GM19043 (cell line): ENCODE measurements around the gene MOCOS.
"Not testable (repeated sequence)": the region's sequence is repeated elsewhere in the genome, so short reads cannot be mapped to it uniquely, and the experiment has no call there.

Source experiments
- ATAC-seq: cut with Tn5 transposase; IDR thresholded peaks from one replicate; pipeline ENCODE4 v1.9.1; 2021; ENCODE audit warnings: low read depth; ENCODE audit not compliant: unreplicated experiment

MOCOS gene

DNA sequence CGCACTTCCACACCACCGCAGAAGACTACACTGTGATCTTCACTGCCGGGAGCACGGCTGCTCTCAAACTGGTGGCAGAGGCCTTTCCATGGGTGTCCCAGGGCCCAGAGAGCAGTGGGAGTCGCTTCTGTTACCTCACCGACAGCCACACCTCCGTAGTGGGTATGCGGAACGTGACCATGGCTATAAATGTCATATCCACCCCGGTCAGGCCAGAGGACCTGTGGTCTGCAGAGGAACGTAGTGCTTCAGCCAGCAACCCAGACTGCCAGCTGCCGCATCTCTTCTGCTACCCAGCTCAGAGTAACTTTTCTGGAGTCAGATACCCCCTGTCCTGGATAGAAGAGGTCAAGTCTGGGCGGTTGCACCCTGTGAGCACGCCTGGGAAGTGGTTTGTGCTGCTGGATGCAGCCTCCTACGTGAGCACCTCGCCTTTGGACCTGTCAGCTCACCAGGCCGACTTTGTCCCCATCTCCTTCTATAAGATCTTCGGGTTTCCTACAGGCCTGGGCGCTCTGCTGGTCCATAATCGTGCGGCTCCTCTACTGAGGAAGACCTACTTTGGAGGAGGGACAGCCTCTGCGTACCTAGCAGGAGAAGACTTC lies 12.5 kb downstream of the MOCOS start:
- no peak for ATAC-seq

DNA sequence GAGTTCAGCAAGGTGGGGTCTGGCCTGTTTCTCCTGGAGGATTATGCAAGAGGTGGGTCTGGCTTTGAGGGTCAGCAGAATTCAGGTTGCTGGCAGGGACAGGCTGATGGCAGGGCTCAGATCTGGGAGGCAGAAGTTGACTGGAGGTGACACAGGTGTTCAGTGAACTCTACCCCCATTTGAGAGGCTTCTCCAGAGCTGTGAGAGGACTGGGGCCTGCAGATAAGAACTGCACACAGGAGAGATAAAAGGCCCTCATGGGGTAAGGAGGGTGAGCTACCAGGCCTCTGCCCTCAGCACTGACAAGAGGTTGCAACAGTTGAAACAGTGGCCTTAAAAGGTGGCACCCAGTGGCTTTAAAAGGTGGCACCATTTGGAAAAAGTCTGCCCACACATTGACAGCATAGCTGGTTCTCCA lies 13.1 kb downstream of the MOCOS start:
- ATAC-seq: no peak

- no peak for ATAC-seq
Measured at GRCh38 chr18:36201765-36202164, 14.5 kb downstream of the MOCOS start.

DNA sequence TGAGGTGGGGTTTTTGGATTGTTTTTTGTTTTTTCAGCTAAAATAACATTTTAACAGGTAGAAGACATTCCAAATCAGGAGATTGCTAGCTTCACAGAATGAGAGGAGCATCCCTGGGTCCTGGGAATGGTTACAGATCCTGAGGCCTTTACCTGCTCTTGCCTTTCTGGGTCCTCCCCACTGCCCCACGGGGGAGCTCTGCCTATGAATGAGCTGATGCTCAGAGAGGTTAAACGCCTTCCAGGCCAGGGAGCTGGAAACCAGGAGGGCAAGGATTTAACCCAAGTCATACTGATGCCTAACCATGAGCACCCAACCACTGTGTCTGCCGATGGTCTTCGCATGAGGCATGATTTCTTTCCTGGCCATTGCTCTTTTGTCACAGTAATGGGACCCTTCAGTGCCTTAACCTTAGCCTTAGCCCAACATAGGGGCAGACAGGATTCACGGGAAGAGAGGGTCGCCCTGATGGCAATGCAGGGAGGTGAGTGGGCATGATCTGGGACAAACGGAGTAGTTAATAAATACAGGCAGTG lies 16.1 kb downstream of the MOCOS start:
- no peak for ATAC-seq

DNA sequence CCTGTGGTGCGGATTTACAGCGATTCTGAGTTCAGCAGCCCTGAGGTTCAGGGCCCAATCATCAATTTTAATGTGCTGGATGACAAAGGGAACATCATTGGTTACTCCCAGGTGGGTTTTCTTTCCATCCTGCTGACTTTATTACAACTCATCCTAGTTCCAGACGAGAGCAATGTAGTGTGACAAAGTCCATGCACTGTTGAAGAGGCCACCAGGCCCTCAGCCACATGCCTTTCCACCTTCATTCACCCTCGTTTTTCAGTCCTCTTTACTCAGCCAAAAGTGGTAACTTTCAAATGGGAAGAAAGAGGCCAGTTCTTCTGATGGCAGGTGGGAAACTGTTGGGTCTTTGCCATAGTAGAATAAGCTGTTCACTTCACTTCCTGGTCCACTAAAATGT lies 17.9 kb downstream of the MOCOS start:
- ATAC-seq: no peak

GRCh38 chr18:36207303-36207702 lies 20.0 kb downstream of the MOCOS start:
- ATAC-seq: no peak

DNA sequence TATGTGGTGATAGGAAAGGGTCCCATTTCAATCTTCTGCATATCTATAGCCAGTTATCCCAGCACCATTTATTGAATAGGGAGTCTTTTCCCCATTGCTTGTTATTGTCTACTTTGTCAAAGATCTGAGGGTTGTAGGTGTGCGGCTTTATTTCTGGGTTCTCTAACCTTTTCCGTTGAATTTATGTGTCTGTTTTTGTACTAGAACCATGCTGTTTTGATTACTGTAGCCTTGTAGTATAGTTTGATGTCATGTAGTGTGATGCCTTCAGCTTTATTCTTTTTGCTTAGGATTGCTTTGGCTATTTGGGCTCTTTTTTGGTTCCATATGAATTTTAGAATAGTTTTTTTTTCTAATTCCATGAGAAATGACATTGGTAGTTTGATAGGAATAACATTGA lies 20.7 kb downstream of the MOCOS start:
- ATAC-seq: not testable (repeated sequence)

DNA sequence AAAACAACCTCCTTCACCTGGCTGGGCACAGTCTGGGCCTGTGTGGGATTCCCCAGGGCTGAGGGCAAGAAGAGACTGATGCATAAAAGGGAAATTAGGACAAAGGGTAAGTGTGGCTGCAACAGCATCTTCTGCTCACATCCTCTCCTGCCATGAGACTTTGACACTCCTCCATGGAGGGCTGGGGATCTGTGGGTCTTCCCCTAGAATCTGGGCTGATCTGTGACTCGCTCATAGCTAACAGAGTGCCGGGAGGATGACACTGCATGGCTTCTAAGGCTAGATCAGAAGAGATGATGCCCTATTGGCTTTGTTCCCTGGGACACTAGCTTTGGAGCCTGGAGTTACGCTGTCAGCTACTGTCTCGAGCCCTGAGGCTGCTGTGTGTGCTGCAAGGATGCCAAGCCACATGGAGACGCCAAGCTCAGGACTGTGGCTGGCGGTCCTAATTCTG lies 24.3 kb downstream of the MOCOS start:
- no peak for ATAC-seq

- ATAC-seq: no peak
Measured at GRCh38 chr18:36212301-36213171, 25.2 kb downstream of the MOCOS start.

DNA sequence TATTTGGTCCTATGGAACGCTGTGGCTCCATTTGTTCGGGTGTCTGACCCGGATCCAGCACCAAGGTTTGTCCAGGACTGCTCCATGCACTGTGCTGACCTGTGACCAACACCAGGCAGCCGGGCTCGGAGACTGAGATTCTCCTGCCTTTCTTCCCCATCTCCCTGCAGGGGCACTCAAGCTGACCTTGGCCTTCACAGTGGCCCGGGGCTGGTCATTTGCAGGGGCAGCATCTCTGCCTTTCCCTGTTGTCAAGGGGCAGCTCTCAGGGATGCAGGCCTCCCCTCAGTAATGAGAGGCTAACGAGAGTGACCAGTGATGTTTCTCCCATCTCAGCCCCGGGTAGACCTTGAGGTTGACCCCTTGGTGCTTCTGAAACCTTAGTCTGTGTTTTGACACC lies 27.5 kb downstream of the MOCOS start:
- ATAC-seq: no peak

- ATAC-seq: no peak
Measured at GRCh38 chr18:36215577-36215976, 28.3 kb downstream of the MOCOS start.

DNA sequence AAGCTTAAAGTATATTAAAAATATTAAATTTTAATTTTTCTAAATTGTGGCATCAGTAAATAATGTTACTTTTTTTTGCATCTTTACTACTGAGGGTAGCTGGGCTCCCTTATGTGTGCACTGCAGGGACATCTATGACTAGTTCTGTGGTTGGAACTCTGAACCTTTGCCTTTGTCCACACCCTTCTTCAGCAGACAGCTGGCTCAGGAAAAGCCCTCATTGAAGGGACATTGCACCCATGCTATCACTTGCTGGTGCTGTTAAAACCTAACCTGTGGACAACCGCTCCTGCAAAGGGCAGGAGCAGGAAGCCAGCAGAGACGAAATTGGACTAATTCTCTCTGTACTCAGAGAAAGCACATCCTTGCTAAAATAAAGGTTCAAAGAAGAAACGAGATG lies 30.1 kb downstream of the MOCOS start:
- no peak for ATAC-seq

- ATAC-seq: no peak
Measured at GRCh38 chr18:36229188-36229587, 41.9 kb downstream of the MOCOS start.

GRCh38 chr18:36240510-36240909 lies 53.2 kb downstream of the MOCOS start:
- ATAC-seq: not testable (repeated sequence)

DNA sequence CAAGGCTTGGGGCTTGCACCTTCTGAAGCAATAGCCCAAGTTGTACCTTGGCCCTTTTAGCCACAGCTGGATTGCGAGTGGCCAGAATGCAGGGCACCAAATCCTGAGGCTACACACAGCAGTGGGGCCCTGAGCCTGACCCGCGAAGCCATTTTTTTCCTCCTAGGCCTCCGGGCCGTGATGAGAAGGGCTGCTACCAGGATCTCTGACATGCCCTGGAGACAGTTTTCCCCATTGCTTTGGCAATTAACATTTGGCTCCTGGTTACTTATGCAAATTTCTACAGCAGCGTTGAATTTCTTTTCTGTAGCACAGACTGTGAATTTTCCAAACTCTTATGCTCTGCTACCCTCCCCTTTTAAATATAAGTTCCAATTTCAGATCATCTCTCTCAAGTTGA lies 54.5 kb downstream of the MOCOS start:
- no peak for ATAC-seq

- ATAC-seq: no peak
Measured at GRCh38 chr18:36247036-36247435, 59.7 kb downstream of the MOCOS start.

DNA sequence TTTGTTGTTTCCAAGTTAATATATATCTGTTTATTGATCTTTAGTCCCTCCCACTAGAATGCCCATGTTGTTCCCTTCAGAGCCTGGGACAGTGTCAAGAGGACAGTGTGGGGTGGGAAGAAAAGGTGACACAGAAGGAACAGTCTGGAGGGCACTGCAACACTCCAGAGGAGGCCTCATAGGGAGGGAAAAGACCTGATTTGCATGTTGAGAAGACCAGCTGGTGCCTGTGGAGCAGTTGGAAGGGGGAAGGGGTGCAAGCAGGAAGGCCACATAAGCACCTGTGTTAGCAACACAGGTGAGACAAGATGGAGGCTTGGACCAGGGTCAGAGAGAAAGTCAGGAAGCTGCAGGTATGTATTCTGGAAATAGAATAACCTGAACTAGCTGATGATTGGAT lies 62.1 kb downstream of the MOCOS start:
- no peak for ATAC-seq

- no peak for ATAC-seq
Measured at GRCh38 chr18:36250827-36251226, 63.5 kb downstream of the MOCOS start.

DNA sequence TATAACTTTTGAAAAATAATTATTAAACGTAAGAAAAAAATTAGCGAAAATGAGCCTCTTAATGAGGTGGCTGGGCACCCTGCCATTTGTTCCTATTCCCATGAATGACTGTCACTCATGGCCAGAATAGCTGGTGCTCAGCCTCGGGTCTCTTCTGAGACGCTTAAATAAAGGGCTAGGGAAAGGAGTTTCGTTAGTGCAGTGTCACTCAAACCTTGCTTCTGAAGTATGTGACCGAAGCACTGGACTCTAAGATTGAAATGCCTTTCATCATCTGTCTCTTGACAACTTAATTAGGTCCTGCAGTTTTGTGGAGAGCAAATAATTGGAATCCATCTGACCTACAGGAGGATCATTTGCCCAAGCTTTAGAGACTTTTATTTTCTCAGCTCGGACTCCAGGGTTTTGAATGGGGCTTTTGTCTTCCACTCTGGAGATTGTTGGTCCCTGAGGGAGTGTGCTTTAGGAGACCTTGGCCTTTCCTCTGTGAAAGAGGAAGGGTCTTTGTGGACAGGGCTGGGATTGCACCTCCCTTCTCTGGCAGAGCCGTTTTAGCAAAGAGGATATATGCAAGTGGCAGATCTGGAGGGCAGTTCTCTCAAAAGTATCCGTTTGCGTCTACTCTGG lies 67.9 kb downstream of the MOCOS start:
- no peak for ATAC-seq

DNA sequence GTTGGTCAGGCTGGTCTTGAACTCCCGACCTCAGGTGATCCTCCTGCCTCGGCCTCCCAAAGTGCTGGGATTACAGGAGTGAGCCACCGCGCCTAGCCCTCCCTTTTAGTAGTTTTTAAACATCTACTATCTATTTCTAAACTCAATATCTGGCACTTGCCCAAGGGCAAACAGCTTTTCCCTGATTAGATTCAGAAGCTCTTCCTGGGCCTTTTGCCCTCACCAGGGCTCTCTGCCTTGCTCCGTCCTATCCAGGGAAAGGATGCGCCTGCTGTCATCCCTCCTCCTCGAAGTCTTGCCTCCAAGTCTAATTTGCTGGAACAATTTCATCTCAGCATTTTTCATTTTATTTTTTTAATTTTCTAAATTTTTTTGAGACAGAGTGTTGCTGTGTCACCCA lies 68.8 kb downstream of the MOCOS start:
- ATAC-seq: no peak

GRCh38 chr18:36262971-36263370 lies 75.7 kb downstream of the MOCOS start:
- no peak for ATAC-seq
